Omental fat pad (tissue), 4 donors: ENCODE results near the gene RCHY1. TPM values are rescaled to one million over a fixed set of nuclear protein-coding genes. Genes with fewer than 3 reads are reported as not detected.
"Not testable (repeated sequence)": the region's sequence is repeated elsewhere in the genome, so short reads cannot be mapped to it uniquely, and the experiment has no call there.

Source experiments
- ATAC-seq: fragments of 150-250 bp; one replicate; pipeline ENCODE4 v1.9.1; 2016; ENCODE audit warnings: mild to moderate bottlenecking, moderate library complexity; ENCODE audit not compliant: low FRiP score
- DNase-seq: peaks from one replicate; pipeline ENCODE4 v3.0.0-alpha.2; 2019; ENCODE audit warnings: low spot score
- total RNA-seq, 4 donors: library from RNA; depleted of rRNA; stranded (reverse); fragments of >200 nt; gene quantifications; one replicate each; pipeline ENCODE4 v1.1.0, GENCODE V29; 2016
- TF ChIP-seq, protein P1 (sequence below), 3 donors: fragments of 450-650 bp; IDR thresholded peaks; one replicate each; pipeline ENCODE4 v1.5.1; 2016 to 2017; ENCODE audit warnings: antibody characterized with exemption in 3 of 3, mild to moderate bottlenecking in 3 of 3, moderate library complexity in 2 of 3

Gene RCHY1
- total RNA-seq, 4 donors from 2014 or later: 26.4 to 30.8 (median 28.9) TPM

DNA sequence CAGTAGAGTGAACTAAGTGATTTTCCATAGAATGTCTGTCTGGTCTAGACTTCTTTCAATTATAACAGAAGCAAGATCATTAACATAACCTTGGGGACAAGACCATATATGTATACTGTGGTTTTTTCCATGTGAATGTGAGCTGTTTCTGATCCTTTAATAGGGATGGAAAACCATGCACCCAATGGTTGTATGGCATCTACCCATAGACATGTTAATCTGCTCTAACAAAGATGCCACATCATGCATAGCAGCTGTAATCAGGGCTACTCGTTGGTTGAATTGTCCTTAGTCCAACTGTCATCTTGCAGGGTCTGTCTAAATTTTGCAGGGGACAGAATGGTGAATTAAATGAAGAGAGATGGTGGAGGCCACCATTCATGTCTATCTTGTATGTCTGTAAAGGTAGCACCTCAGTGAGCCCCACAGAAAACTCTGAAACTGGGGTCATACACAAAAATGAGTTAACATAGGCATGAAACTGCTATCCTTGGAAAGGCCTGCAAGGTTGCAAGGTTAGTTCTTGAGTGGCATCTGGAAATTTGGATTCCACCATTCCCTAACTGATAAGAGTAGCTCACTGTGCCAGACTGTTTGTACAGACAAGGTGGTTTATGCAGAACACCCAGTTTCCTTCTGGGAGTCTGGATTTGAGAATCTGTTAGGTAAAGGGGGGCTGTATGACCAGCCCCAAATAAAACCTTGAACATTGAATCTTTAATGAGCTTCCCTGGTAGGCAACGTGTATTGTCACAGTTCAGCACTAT is 16.5 kb upstream of the RCHY1 start:
- TF ChIP-seq, protein P1, sequence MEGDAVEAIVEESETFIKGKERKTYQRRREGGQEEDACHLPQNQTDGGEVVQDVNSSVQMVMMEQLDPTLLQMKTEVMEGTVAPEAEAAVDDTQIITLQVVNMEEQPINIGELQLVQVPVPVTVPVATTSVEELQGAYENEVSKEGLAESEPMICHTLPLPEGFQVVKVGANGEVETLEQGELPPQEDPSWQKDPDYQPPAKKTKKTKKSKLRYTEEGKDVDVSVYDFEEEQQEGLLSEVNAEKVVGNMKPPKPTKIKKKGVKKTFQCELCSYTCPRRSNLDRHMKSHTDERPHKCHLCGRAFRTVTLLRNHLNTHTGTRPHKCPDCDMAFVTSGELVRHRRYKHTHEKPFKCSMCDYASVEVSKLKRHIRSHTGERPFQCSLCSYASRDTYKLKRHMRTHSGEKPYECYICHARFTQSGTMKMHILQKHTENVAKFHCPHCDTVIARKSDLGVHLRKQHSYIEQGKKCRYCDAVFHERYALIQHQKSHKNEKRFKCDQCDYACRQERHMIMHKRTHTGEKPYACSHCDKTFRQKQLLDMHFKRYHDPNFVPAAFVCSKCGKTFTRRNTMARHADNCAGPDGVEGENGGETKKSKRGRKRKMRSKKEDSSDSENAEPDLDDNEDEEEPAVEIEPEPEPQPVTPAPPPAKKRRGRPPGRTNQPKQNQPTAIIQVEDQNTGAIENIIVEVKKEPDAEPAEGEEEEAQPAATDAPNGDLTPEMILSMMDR (IDR thresholded peaks at IDR 0.05): no peak
- DNase-seq (no peak), ATAC-seq (no peak)

DNA sequence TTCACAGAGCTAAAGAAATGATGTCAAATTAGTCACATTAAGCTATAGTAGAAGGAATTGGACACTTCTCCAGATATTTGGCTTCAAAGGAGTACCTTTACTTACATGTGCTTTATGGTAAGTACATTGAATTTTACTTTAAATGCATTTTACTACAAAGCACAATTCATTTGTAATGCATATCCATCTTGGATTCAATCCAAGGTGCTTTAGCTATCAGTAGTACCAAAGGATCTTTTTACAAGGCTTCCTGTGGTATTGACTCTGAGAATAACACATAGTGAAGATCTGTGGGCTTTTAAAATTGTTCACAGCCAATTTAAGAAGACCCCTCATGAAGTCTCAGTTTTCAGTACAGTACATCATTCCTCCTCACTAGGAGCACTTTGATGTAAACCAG is 13.3 kb upstream of the RCHY1 start:
- TF ChIP-seq, protein P1 (IDR thresholded peaks at IDR 0.05): no peak
- DNase-seq: no peak
- no peak for ATAC-seq

DNA sequence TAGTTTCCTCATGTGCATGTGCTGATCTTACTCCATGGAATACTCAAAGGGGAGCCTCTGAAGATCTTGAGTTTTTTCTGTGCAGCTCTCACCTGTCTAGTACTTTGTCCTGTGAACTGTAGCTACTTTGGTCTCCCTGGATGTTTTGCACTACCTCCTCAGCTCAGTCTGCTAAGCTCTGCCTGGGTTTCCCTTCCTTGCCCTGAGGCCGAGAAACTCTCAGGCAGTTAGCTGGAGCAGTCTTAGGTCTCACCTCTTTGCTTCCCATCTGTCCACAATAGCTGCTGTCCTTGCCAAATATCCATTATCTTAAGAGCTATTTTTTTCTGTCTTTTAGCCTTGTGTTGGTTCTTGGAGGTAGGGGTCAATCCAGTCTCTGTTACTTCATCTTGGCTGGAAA is 11.7 kb upstream of the RCHY1 start:
- TF ChIP-seq, protein P1 (IDR thresholded peaks at IDR 0.05): no peak

DNA sequence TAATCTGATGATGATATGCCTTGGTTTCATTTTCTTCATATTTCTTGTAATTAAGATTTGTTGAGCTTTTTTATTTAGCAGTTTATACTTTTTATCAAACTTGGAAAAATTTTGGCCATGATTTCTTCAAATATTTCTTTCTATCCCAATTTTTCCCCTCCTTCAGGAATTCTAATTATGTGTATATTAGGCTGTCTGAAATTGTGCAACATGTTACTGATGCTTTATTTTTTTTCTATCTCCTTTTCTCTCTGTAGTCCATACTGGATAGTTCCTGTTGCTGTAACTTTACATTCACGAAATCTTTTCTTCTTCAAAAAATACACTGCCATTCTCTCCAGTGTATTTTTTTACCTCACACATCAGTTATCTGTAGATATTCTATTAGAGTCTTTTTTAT is 10.9 kb upstream of the RCHY1 start:
- TF ChIP-seq, protein P1 (IDR thresholded peaks at IDR 0.05): no peak
- DNase-seq (no peak), ATAC-seq (no peak)

More for the DNA sequence above, 11.7 kb upstream of the RCHY1 start:
- ATAC-seq (no peak), DNase-seq (no peak)

DNA sequence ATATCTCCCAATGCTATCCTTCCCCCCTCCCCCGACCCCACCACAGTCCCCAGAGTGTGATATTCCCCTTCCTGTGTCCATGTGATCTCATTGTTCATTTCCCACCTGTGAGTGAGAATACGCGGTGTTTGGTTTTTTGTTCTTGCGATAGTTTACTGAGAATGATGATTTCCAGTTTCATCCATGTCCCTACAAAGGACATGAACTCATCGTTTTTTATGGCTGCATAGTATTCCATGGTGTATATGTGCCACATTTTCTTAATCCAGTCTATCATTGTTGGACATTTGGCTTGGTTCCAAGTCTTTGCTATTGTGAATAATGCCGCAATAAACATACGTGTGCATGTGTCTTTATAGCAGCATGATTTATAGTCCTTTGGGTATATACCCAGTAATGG is 5.2 kb upstream of the RCHY1 start:
- DNase-seq, ATAC-seq: not testable (repeated sequence)

DNA sequence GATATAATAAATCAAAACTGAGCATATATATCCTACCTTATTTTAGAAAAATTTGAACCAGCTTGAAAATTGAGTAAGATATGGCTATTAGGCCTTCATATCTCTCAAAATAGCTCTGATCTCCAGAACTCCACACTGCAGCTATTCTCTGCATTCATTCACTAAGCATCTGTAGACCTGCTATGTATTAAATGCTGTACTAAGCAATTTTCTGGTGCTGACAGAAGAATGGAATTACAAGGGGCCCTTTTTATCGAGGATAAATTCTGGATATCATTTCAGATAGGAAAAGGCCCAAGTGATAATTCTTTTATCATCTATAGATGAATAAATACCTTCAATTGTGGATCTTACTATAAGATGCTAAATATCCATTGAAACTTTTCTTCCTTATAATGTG is 1.9 kb upstream of the RCHY1 start:
- TF ChIP-seq, protein P1 (IDR thresholded peaks at IDR 0.05): no peak
- no peak for DNase-seq
- no peak for ATAC-seq

DNA sequence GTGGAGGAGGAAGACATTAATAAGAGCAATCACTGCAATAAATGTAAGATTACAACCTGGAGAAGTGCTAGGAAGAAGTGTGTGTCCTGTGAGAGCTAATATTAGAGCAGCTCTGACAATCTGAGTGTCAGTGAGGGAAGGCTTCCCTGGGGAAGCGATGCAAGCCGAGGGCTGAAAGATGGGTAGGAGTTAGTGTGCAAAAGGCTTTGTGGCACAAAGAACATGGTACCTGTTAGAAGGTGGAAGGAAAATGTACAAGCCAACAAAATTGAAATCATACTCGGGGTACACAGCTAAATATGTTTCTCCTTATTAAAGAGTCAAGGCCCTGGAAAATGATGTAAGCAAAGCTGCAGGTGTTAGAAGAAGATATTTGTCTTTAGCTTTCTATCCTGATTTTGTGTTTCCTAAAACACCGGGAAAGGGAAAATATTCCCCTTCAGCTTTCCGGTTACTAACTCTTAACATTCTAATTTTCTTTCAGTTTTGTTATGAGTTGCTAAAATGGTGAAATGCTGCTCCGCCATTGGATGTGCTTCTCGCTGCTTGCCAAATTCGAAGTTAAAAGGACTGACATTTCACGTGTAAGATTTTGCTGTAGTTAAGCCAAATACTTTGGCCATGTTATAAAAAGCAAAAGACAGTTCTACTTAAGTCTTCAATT is 878 bp upstream of the RCHY1 start:
- TF ChIP-seq, protein P1 (IDR thresholded peaks at IDR 0.05): no peak
- no peak for DNase-seq
- no peak for ATAC-seq
